OCI-LY1 (cell line): ENCODE results near the gene RGS9.

ENCODE experiments used
- H2AFZ ChIP-seq: fragments of 200-600 bp; sonication (generic), shearing (Covaris generic); 2 replicates; pipeline ENCODE4 v1.6.0; 2014; ENCODE audit warnings: antibody characterized with exemption, mild to moderate bottlenecking, low read length
- H3F3A ChIP-seq: fragments of 200-600 bp; sonication (generic), shearing (Covaris generic); 2 replicates; pipeline ENCODE4 v1.6.0; 2014; ENCODE audit warnings: mild to moderate bottlenecking, antibody characterized with exemption, low read length, moderate library complexity; ENCODE audit not compliant: insufficient read depth
- H3K27ac ChIP-seq: fragments of 200-600 bp; sonication (generic); 2 replicates; pipeline ENCODE4 v1.5.1; 2014; ENCODE audit warnings: low read length, mixed run types, mild to moderate bottlenecking, low read depth; ENCODE audit not compliant: poor library complexity, severe bottlenecking
- H3K27me3 ChIP-seq: fragments of 200-600 bp; sonication (generic); 2 replicates; pipeline ENCODE4 v1.6.0; 2014; ENCODE audit warnings: antibody characterized with exemption, mild to moderate bottlenecking, low read length, moderate library complexity; ENCODE audit not compliant: insufficient read depth
- H3K36me3 ChIP-seq: fragments of 200-600 bp; sonication (generic); 2 replicates; pipeline ENCODE4 v1.6.1; 2014; ENCODE audit warnings: mild to moderate bottlenecking, antibody characterized with exemption, low read length, moderate library complexity, mixed read lengths; ENCODE audit not compliant: insufficient read depth
- H3K4me1 ChIP-seq: fragments of 200-600 bp; sonication (generic); 2 replicates; pipeline ENCODE4 v1.5.1; 2014; ENCODE audit warnings: mild to moderate bottlenecking, low read length, moderate library complexity; ENCODE audit not compliant: insufficient read depth, severe bottlenecking
- H3K4me2 ChIP-seq: fragments of 200-600 bp; sonication (generic), shearing (Covaris generic); 2 replicates; pipeline ENCODE4 v1.6.1; 2014; ENCODE audit warnings: low read length
- H3K4me3 ChIP-seq: fragments of 200-600 bp; sonication (generic); 2 replicates; pipeline ENCODE4 v1.5.1; 2014; ENCODE audit warnings: low read length, low read depth, mild to moderate bottlenecking, mixed read lengths; ENCODE audit not compliant: poor library complexity, severe bottlenecking
- H3K79me2 ChIP-seq: fragments of 200-600 bp; shearing (Covaris generic); 2 replicates; pipeline ENCODE4 v1.6.1; 2016; ENCODE audit warnings: mixed run types, low read length, mixed read lengths; ENCODE audit not compliant: insufficient read depth
- H3K9ac ChIP-seq: fragments of 200-600 bp; sonication (generic), shearing (Covaris generic); 2 replicates; pipeline ENCODE4 v1.6.1; 2014; ENCODE audit warnings: mild to moderate bottlenecking, low read length, mixed read lengths
- H3K9me2 ChIP-seq: fragments of 200-600 bp; sonication (generic), shearing (Covaris generic); 2 replicates; pipeline ENCODE4 v1.6.1; 2014; ENCODE audit warnings: low read depth, mild to moderate bottlenecking, low read length, mixed read lengths
- H3K9me3 ChIP-seq: fragments of 200-600 bp; shearing (Covaris generic); 2 replicates; pipeline ENCODE4 v1.6.1; 2014; ENCODE audit warnings: low read length, mixed read lengths
- H4K20me1 ChIP-seq: fragments of 200-600 bp; sonication (generic), shearing (Covaris generic); 2 replicates; pipeline ENCODE4 v1.6.0; 2016; ENCODE audit warnings: mild to moderate bottlenecking, low read length; ENCODE audit not compliant: insufficient read depth
- EZH2 ChIP-seq: fragments of 200-600 bp; sonication (generic), shearing (Covaris generic); IDR thresholded peaks from 2 replicates; pipeline ENCODE4 v1.8.0; 2017; ENCODE audit warnings: borderline replicate concordance, mixed run types, mild to moderate bottlenecking, antibody characterized with exemption, low read length, moderate library complexity, mixed read lengths
- TF ChIP-seq, protein P1 (sequence below): fragments of 200-600 bp; sonication (generic), shearing (Covaris generic); IDR thresholded peaks from 2 replicates; pipeline ENCODE4 v1.5.1; 2017; ENCODE audit warnings: mild to moderate bottlenecking, antibody characterized with exemption, low read length, moderate library complexity, mixed read lengths

RGS9 gene

DNA sequence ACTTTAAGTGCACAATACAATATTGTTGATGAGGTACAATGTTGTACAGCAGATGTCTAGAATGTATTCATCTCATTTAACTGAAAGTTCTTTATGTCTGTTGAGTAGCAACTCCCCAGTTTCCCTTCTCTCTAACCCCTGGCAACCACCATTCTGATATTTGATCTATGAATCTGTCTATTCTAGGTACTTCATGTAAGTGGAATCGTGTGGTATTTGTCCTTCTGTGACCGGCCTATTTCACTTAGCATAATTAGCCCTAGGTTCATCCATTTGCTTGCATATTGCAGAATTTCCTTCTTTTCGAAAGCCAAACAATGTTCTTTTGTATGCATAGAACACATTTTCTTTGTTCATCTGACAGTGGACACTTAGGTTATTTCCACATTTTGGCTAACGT, 10.8 kb downstream of the RGS9 start:
- no peaks in the 10 kb centered on the region for H4K20me1 ChIP-seq
- H3K27ac ChIP-seq = no peak overlapping the region
- H3K36me3 ChIP-seq = no peaks in the 10 kb centered on the region
- H3K4me2 ChIP-seq = no peak overlapping the region
- H3K27me3 ChIP-seq = peaks cover 2% of the 10 kb centered on the region; the same call in 1 of the 2 replicates
- no peak for TF ChIP-seq EZH2
- TF ChIP-seq, protein P1, sequence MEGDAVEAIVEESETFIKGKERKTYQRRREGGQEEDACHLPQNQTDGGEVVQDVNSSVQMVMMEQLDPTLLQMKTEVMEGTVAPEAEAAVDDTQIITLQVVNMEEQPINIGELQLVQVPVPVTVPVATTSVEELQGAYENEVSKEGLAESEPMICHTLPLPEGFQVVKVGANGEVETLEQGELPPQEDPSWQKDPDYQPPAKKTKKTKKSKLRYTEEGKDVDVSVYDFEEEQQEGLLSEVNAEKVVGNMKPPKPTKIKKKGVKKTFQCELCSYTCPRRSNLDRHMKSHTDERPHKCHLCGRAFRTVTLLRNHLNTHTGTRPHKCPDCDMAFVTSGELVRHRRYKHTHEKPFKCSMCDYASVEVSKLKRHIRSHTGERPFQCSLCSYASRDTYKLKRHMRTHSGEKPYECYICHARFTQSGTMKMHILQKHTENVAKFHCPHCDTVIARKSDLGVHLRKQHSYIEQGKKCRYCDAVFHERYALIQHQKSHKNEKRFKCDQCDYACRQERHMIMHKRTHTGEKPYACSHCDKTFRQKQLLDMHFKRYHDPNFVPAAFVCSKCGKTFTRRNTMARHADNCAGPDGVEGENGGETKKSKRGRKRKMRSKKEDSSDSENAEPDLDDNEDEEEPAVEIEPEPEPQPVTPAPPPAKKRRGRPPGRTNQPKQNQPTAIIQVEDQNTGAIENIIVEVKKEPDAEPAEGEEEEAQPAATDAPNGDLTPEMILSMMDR = no peak
- no peaks in the 10 kb centered on the region for H3K4me1 ChIP-seq
- H3K9me3 ChIP-seq = no peaks in the 10 kb centered on the region
- H3F3A ChIP-seq = no peaks in the 10 kb centered on the region
- H3K79me2 ChIP-seq = no peaks in the 10 kb centered on the region
- H3K9ac ChIP-seq = no peak overlapping the region
- no peak overlapping the region for H2AFZ ChIP-seq
- H3K9me2 ChIP-seq = no peaks in the 10 kb centered on the region
- H3K4me3 ChIP-seq = no peak overlapping the region

DNA sequence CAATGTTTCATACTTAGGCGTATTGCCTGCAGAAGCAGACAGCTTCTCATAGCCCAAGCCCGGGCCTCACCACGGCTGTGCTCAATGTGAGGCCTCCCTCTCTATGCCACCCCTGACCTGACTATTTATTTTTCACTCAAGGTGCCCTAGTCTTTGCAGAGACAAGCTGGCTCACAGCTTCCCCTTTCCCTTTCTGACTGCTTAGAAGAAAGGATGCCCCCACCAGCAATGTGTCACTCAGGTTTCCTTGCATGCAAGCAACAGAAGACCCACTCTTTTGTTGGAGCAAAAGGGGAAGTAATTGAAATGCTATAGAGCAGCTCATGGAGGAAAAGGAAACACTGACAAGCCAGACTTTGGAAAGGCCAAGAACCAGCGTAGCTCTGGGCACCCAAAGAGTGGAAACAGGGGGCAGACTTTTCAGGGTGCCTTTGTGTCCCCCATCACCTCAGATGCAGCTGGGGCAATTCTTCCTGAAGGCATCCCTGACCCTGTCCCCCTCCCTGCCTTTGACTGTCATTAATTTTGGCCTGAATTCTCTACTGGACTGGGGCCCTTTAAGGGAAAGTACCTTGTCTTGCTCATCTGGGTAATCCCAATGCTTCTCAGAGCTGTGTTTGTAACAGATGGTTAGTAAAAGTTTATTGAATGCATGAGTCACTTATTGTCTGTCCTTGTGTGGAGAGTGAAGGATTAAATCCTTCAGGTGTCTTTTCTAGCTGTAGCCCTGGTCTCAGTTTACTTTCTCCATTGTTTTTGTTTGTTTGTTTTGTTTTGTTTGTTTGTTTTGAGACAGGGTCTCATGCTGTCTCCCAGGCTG, 17.8 kb downstream of the RGS9 start:
- Histone ChIP-seq H3K79me2 (no peaks in the 10 kb centered on the region), H3K4me1 (no peaks in the 10 kb centered on the region), H4K20me1 (no peaks in the 10 kb centered on the region), H3K27ac (no peak overlapping the region), H3K4me3 (no peak overlapping the region), H3K4me2 (no peak overlapping the region), H3F3A (no peaks in the 10 kb centered on the region), H3K36me3 (no peaks in the 10 kb centered on the region), H3K9me3 (no peaks in the 10 kb centered on the region), H3K27me3 (peaks cover 5% of the 10 kb centered on the region; the same call in 1 of the 2 replicates), H3K9me2 (no peaks in the 10 kb centered on the region), H2AFZ (no peak overlapping the region), H3K9ac (no peak overlapping the region)
- TF ChIP-seq EZH2 = no peak

DNA sequence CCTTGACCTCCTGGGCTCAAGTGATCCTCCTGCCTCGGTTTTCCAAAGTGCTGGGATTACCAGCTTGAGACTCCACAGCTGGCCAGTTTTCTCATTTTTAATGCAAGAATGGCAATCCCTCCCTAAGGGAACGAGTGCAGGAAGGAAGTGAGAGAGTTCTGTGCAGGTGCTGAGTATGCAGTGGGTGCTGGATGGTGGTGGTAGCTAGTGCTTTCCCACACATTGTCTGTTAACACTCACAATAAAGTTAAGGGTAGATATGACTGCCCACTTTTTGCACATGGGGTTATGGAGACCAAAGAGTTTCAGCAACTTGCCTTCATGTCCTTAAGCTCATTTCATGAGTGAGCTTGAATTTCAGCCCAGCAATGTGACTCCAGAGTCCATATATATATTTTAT, 18.5 kb downstream of the RGS9 start:
- no peaks in the 10 kb centered on the region for H4K20me1 ChIP-seq
- no peaks in the 10 kb centered on the region for H3K36me3 ChIP-seq
- no peaks in the 10 kb centered on the region for H3K4me1 ChIP-seq
- H3K9me3 ChIP-seq = no peaks in the 10 kb centered on the region
- H3K9me2 ChIP-seq = no peaks in the 10 kb centered on the region
- no peak overlapping the region for H3K4me2 ChIP-seq
- H3K79me2 ChIP-seq = no peaks in the 10 kb centered on the region
- H3K9ac ChIP-seq = no peak overlapping the region
- H3K4me3 ChIP-seq = no peak overlapping the region
- H3K27ac ChIP-seq = no peak overlapping the region
- H3K27me3 ChIP-seq = peaks cover 5% of the 10 kb centered on the region; the same call in 1 of the 2 replicates
- H2AFZ ChIP-seq = no peak overlapping the region
- TF ChIP-seq, protein P1 = no peak
- TF ChIP-seq EZH2 = no peak
- H3F3A ChIP-seq = no peaks in the 10 kb centered on the region
